HepG2 (cell line): ENCODE data around the gene ERMARD. TPM values are rescaled to one million over a fixed set of nuclear protein-coding genes. Genes with fewer than 3 reads are reported as not detected.

Source experiments
- FOXJ3 ChIP-seq: sonication (generic); formaldehyde crosslinking; IDR thresholded peaks from 2 replicates; pipeline ENCODE4 v1.4.0; 2020; ENCODE audit warnings: missing genetic modification reagents, mild to moderate bottlenecking, borderline replicate concordance
- GABPA ChIP-seq, 2 experiments: IDR thresholded peaks; 2 replicates each; pipeline ENCODE4 v1.6.1; 2011 to 2016; ENCODE audit warnings: low read depth in 2 of 2, low read length in 1 of 2, missing biosample characterization in 1 of 2, missing genetic modification characterization in 1 of 2
- GTF3A ChIP-seq: sonication (generic); formaldehyde crosslinking; conservative IDR thresholded peaks from 2 replicates; pipeline ENCODE4 v1.4.0; 2020; ENCODE audit warnings: mild to moderate bottlenecking, missing genetic modification reagents
- MBNL3 ChIP-seq: fragments of 250-450 bp; sonication (Bioruptor Pico); conservative IDR thresholded peaks from 2 replicates; pipeline ENCODE4 v1.8.0; 2022; ENCODE audit warnings: mild to moderate bottlenecking, inconsistent platforms
- PAX8 ChIP-seq: sonication (generic); formaldehyde crosslinking; IDR thresholded peaks from 2 replicates; pipeline ENCODE4 v1.8.0; 2022; ENCODE audit warnings: mild to moderate bottlenecking, missing genetic modification reagents, borderline replicate concordance
- SIN3B ChIP-seq: fragments of 150-350 bp; IDR thresholded peaks from 2 replicates; pipeline ENCODE4 v1.6.1; 2014; ENCODE audit warnings: low read length
- TBX3 ChIP-seq: fragments of 450-650 bp; IDR thresholded peaks from 2 replicates; pipeline ENCODE4 v1.6.1; 2017; ENCODE audit warnings: antibody characterized with exemption, mild to moderate bottlenecking, inconsistent platforms, borderline replicate concordance
- ZNF337 ChIP-seq: sonication (generic); formaldehyde crosslinking; IDR thresholded peaks from 2 replicates; pipeline ENCODE4 v1.5.1; 2020; ENCODE audit warnings: missing genetic modification reagents, low read depth, mild to moderate bottlenecking, borderline replicate concordance
- ZNF33A ChIP-seq: sonication (generic); formaldehyde crosslinking; IDR thresholded peaks from 2 replicates; pipeline ENCODE4 v1.5.1; 2020; ENCODE audit warnings: missing genetic modification reagents, mild to moderate bottlenecking, moderate library complexity, borderline replicate concordance
- ZNF34 ChIP-seq: sonication (generic); formaldehyde crosslinking; IDR thresholded peaks from 2 replicates; pipeline ENCODE4 v1.4.0; 2020; ENCODE audit warnings: mild to moderate bottlenecking, missing genetic modification reagents, borderline replicate concordance
- ZNF557 ChIP-seq: sonication (generic); formaldehyde crosslinking; IDR thresholded peaks from 2 replicates; pipeline ENCODE4 v1.4.0; 2020; ENCODE audit warnings: missing genetic modification reagents
- ZNF672 ChIP-seq: sonication (generic); formaldehyde crosslinking; IDR thresholded peaks from 2 replicates; pipeline ENCODE4 v1.8.1; 2022; ENCODE audit warnings: missing genetic modification reagents
- polyA plus RNA-seq, 8 experiments: library from polyadenylated mRNA; depleted of rRNA in 3 of 8; stranded (reverse) in 7 of 8; unstranded in 1 of 8; fragments of >200 nt; fragmentation: Illumina TruSeq in 4 of 8; extraction: Trizol in 4 of 8; gene quantifications; 2 replicates each; pipeline versions ENCODE4 v1.2.1 to v1.2.3, GENCODE V29; 2011 to 2016; ENCODE audit warnings: low read depth in 4 of 8, missing spikeins in 1 of 8, mixed read lengths in 1 of 8; ENCODE audit not compliant: insufficient read depth in 1 of 8
- total RNA-seq, 5 experiments: library from RNA; depleted of rRNA; stranded (reverse); fragments of >200 nt; fragmentation: Illumina TruSeq; extraction: Trizol; gene quantifications; 2 replicates each; pipeline ENCODE4 v1.2.3, GENCODE V29; 2016; ENCODE audit warnings: low read depth in 1 of 5
- TF ChIP-seq, protein P1 (sequence below), 2 experiments: fragments of 450-650 bp in 1 of 2; sonication (generic) in 1 of 2; formaldehyde crosslinking; IDR thresholded peaks; 2 replicates each; pipeline versions ENCODE4 v1.5.0 to v1.8.0; 2020 to 2022; ENCODE audit warnings: mild to moderate bottlenecking in 1 of 2, missing genetic modification reagents in 1 of 2
- TF ChIP-seq, protein P2 (sequence below): IDR thresholded peaks from 2 replicates; pipeline ENCODE4 v1.6.1; 2016; ENCODE audit warnings: missing compliant biosample characterization, missing genetic modification reagents, borderline replicate concordance
- TF ChIP-seq, protein P3 (sequence below): sonication (generic); formaldehyde crosslinking; IDR thresholded peaks from 2 replicates; pipeline ENCODE4 v1.5.1; 2020; ENCODE audit warnings: missing genetic modification reagents, mild to moderate bottlenecking, borderline replicate concordance
- TF ChIP-seq, protein P4 (sequence below): sonication (generic); formaldehyde crosslinking; IDR thresholded peaks from 2 replicates; pipeline ENCODE4 v1.5.0; 2020; ENCODE audit warnings: mild to moderate bottlenecking, missing genetic modification reagents, borderline replicate concordance

The ERMARD gene
- total and polyA plus RNA-seq, 2 of the 13 experiments (the other 11 are each of a cell fraction or from before 2014, with no cell fraction given), result 8.8 to 10.7 TPM

DNA sequence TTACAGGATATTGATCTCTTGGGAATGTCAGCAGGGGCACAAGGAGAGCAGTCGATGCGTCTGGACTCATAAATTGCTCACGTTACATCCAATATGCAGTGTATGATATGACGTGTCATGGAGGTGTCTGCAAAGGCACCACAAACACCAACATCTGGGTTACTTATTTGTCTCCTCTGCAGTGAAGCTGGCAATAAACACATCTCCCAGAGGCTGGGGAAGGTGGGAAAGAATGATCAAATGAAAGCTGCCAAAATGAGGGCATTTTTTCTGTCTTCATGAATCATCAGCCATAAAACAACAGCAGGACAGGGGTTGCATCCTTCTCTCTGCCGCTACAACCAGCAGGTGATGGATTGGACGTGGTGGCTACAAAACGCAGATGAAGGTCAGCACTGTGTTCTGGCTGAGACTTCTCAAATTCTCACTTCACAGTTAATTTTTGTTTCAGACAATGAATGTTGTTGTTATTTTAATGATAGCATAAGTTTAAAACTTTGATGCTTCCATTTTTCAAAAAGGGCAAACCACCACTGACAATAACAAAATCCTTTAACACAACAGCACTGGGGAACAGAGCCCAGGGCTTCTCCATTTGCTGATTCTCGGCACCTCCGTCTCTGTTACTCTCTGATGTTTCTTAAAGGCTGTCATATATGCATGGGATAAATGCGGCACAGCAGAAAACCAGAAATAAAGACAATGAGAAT lies 47.5 kb downstream of the ERMARD start (continued):
- TF ChIP-seq, protein P1, sequence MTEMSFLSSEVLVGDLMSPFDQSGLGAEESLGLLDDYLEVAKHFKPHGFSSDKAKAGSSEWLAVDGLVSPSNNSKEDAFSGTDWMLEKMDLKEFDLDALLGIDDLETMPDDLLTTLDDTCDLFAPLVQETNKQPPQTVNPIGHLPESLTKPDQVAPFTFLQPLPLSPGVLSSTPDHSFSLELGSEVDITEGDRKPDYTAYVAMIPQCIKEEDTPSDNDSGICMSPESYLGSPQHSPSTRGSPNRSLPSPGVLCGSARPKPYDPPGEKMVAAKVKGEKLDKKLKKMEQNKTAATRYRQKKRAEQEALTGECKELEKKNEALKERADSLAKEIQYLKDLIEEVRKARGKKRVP (CRISPR knock-in tag; IDR thresholded peaks at IDR 0.05), result peak in 1 of 2 experiments; percentile 36; a peak in 1 of 4 replicates
- no peak for TF ChIP-seq GABPA (IDR thresholded peaks at IDR 0.05; ENCODE audit: low read depth, low read length)
- no peak for TF ChIP-seq GABPA (CRISPR knock-in tag; IDR thresholded peaks at IDR 0.05; ENCODE audit: low read depth)
- TF ChIP-seq, protein P2, sequence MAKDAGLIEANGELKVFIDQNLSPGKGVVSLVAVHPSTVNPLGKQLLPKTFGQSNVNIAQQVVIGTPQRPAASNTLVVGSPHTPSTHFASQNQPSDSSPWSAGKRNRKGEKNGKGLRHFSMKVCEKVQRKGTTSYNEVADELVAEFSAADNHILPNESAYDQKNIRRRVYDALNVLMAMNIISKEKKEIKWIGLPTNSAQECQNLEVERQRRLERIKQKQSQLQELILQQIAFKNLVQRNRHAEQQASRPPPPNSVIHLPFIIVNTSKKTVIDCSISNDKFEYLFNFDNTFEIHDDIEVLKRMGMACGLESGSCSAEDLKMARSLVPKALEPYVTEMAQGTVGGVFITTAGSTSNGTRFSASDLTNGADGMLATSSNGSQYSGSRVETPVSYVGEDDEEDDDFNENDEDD (CRISPR knock-in tag), result 0 out of 2 replicates have a peak, but pooled peaks have one; percentile 27
- TF ChIP-seq PAX8 (CRISPR knock-in tag), result 0 out of 2 replicates have a peak, but pooled peaks have one; percentile 15
- TF ChIP-seq ZNF557 (CRISPR knock-in tag), result no peak
- TF ChIP-seq ZNF672 (CRISPR knock-in tag), result no peak
- no peak for TF ChIP-seq GTF3A (CRISPR knock-in tag)
- TF ChIP-seq, protein P3, sequence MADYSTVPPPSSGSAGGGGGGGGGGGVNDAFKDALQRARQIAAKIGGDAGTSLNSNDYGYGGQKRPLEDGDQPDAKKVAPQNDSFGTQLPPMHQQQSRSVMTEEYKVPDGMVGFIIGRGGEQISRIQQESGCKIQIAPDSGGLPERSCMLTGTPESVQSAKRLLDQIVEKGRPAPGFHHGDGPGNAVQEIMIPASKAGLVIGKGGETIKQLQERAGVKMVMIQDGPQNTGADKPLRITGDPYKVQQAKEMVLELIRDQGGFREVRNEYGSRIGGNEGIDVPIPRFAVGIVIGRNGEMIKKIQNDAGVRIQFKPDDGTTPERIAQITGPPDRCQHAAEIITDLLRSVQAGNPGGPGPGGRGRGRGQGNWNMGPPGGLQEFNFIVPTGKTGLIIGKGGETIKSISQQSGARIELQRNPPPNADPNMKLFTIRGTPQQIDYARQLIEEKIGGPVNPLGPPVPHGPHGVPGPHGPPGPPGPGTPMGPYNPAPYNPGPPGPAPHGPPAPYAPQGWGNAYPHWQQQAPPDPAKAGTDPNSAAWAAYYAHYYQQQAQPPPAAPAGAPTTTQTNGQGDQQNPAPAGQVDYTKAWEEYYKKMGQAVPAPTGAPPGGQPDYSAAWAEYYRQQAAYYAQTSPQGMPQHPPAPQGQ, result 0 out of 2 replicates have a peak, but pooled peaks have one; percentile 37
- no peak for TF ChIP-seq SIN3B
- 0 out of 2 replicates have a peak, but pooled peaks have one; percentile 86 for TF ChIP-seq ZNF33A (CRISPR knock-in tag)
- no peak for TF ChIP-seq MBNL3
- TF ChIP-seq ZNF337 (CRISPR knock-in tag), result 0 out of 2 replicates have a peak, but pooled peaks have one; percentile 39
- TF ChIP-seq, protein P4, sequence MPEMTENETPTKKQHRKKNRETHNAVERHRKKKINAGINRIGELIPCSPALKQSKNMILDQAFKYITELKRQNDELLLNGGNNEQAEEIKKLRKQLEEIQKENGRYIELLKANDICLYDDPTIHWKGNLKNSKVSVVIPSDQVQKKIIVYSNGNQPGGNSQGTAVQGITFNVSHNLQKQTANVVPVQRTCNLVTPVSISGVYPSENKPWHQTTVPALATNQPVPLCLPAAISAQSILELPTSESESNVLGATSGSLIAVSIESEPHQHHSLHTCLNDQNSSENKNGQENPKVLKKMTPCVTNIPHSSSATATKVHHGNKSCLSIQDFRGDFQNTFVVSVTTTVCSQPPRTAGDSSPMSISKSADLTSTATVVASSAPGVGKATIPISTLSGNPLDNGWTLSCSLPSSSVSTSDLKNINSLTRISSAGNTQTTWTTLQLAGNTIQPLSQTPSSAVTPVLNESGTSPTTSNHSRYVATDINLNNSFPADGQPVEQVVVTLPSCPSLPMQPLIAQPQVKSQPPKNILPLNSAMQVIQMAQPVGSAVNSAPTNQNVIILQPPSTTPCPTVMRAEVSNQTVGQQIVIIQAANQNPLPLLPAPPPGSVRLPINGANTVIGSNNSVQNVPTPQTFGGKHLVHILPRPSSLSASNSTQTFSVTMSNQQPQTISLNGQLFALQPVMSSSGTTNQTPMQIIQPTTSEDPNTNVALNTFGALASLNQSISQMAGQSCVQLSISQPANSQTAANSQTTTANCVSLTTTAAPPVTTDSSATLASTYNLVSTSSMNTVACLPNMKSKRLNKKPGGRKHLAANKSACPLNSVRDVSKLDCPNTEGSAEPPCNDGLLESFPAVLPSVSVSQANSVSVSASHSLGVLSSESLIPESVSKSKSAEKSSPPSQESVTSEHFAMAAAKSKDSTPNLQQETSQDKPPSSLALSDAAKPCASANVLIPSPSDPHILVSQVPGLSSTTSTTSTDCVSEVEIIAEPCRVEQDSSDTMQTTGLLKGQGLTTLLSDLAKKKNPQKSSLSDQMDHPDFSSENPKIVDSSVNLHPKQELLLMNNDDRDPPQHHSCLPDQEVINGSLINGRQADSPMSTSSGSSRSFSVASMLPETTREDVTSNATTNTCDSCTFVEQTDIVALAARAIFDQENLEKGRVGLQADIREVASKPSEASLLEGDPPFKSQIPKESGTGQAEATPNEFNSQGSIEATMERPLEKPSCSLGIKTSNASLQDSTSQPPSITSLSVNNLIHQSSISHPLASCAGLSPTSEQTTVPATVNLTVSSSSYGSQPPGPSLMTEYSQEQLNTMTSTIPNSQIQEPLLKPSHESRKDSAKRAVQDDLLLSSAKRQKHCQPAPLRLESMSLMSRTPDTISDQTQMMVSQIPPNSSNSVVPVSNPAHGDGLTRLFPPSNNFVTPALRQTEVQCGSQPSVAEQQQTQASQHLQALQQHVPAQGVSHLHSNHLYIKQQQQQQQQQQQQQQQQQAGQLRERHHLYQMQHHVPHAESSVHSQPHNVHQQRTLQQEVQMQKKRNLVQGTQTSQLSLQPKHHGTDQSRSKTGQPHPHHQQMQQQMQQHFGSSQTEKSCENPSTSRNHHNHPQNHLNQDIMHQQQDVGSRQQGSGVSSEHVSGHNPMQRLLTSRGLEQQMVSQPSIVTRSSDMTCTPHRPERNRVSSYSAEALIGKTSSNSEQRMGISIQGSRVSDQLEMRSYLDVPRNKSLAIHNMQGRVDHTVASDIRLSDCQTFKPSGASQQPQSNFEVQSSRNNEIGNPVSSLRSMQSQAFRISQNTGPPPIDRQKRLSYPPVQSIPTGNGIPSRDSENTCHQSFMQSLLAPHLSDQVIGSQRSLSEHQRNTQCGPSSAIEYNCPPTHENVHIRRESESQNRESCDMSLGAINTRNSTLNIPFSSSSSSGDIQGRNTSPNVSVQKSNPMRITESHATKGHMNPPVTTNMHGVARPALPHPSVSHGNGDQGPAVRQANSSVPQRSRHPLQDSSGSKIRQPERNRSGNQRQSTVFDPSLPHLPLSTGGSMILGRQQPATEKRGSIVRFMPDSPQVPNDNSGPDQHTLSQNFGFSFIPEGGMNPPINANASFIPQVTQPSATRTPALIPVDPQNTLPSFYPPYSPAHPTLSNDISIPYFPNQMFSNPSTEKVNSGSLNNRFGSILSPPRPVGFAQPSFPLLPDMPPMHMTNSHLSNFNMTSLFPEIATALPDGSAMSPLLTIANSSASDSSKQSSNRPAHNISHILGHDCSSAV (CRISPR knock-in tag), result no peak
- no peak for TF ChIP-seq ZNF34
- TF ChIP-seq FOXJ3, result no peak
- no peak for TF ChIP-seq TBX3
